HG03196 (cell line): ENCODE measurements around the gene COL8A1.
"Not testable (repeated sequence)": the region's sequence is repeated elsewhere in the genome, so short reads cannot be mapped to it uniquely, and the experiment has no call there.

ENCODE experiments used
- ATAC-seq: cut with Tn5 transposase; IDR thresholded peaks from one replicate; pipeline ENCODE4 v1.9.1; 2021; ENCODE audit not compliant: unreplicated experiment

The COL8A1 gene

DNA sequence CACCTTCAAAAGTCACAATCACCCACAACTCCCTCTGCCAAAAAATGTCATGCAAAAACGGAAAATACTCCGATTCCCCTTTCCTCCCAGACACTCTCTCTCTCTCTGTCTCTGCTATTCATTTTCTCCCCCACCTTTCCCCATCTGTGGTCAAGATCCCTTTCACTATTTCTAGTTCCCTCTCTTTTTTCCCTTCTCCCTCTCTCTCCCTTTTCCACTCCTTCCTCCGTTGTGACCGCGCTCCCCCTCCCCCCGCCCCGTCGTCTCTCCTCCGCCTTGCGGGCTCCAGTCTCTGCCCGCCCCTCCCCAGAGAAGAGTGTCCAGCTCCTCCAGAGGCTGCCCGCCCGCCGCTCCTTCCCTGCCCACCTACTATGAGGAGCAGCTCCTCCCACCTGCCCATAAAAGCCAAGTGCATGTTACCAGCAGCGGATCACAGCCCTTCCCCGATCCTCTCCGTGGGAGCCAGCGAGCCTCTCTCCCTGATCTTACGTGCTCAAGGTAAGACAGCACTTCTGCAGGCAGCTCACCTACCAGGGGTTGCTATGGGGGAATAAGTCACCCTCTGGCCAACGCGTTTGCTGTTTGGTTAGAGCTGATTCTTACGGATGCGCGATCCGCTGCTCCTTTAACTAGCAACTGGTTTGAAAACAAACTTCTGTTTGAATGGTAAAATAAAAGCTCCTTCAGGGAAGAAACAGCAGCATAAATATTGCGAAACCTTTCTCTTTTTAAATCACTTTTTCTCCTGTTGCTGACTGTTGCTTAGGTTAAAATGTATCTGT, at the start of gene COL8A1:
Gene COL8A1, plus strand, starts transcription at position 428 of the 782 bp plus-strand sequence. CDS start 152,089 bp downstream, outside the sequence.
- ATAC-seq, result no peak

DNA sequence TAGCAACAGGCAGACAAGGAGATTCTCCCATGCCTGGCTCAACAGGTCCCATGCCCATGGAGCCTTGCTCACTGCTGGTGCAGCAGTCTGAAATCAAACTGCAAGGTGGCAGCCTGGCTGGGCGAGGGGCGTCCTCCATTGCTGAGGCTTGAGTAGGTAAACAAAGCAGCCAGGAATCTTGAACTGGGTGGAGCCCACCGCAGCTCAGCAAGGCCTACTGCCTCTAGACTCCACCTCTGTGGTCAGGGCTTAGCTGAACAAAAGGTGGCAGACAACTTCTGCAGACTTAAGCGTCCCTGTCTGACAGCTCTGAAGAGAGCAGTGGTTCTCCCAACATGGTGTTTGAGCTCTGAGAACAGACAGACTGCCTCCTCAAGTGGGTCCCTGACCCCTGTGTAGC, 49.2 kb upstream of the COL8A1 start:
- ATAC-seq, result not testable (repeated sequence)

DNA sequence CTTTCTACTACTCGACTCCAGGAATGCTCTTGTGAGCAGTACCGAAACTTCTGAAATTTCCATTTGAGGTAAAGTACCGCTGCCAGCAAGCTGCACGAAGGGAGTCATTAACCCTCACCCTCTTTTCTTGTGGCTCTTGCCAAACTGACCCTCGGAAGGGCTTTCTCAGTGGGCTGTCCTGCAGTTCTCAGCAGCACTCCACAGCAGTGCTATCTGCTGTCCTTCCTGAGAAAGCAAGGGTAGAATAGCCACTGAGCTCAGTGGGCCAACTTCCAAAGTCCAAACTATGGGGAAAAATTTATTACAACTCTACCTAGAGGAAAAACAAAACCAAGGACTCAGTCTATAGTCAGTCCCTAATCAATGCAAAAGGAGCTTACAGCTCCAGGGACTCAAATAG, 38.5 kb upstream of the COL8A1 start:
- ATAC-seq, result no peak

DNA sequence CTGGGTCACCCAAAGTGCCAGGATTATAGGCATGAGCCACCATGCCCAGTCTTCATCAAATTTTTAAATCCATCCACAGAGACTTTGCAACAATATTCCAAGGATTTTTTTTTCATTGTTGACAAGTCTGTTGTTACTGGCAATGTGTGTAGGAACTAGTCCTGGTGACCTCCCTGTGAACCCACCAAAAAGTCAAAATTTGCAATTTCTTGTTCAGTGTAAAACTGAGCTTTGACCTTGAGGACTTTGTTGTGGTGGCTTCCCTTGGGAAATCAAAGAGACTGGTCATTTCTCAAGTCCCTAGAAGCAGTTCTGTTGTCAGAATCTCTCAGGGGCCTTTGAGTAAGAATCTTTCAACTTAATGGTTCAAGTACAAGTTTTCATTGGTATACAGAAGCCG, 36.9 kb upstream of the COL8A1 start:
- ATAC-seq, result no peak

DNA sequence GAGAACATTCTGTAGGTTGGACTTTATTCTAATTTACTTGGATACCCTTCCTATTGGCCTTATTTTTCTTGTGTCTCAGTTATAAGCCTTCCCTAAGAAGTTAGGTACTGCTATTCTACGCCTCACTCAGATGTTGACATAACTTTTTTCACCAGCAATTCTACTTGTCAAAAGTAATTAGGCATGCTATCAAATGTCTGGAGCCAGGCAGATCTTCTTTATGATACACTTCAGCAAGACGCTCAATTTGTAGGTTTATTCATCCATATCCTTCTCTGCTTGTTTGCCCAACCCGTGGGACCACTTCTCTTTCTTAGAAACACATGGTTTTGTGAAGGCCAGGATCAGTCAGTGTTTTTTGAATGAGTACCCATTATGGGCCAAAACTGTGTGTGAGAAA, 36.2 kb upstream of the COL8A1 start:
- no peak for ATAC-seq

DNA sequence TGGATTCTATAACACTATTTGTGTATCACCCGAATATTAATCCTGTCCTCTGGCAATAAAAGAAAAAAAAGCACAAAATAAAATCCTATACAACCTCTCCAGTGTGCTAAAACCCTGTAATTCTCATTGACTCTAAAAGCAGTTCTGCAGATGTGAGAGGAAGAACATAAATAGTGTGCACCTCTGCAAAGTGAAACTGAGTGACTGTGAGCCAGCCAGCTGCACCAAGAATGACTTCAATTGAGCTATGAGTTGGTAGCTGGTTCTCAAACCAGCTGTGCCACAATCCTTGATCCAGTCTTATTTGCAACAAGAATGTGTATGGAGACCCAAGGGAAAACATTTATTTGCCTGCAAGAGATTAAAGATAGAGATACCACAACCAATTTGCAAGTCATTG, 31.2 kb upstream of the COL8A1 start:
- ATAC-seq, result no peak

DNA sequence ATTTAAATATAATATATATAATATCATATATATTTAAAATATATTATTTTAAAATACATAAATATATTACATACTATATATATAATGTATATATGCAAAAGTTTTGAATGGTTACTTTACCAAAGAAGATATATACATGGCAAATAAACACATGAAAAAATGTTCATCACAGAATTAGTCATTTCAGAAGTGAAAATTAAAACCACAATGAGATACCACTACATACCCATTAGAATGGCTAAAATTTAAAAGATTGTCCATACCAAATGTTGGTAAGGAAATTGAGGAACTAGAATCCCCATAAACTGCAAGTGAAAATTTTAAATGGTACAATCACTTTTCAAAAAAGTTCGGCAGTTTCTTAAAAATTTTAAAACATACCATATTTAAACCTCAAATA, 23.6 kb upstream of the COL8A1 start:
- no peak for ATAC-seq

DNA sequence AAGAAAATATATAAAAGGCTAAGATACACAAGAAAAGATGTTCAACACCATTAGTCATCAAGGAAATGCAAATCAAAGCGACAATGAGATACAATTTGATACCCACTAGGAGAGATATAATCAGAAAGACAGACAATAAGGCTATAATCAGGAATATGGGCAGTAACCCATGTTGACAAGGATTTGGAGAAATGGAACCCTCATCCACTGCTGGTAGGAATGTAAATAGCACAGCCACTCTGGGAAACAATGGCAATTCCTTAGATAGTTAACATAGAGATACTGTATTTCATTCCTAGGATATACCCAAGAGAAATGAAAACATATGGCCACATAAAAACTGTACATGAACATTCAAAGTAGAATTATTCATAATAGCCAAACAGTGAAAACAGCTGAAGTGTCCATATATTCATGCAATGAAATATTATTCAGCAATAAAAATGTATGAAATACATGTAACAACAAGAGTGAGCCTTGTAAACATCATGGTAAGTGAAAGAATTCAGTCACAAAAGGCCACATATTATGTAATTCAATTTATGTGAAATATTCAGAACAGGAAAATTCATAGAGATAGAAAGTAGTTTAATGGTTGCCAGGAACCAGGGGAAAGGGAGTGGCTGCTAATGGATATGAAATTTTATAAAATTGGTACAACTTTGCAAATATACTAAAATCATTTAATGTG, 18.2 kb upstream of the COL8A1 start:
- no peak for ATAC-seq

DNA sequence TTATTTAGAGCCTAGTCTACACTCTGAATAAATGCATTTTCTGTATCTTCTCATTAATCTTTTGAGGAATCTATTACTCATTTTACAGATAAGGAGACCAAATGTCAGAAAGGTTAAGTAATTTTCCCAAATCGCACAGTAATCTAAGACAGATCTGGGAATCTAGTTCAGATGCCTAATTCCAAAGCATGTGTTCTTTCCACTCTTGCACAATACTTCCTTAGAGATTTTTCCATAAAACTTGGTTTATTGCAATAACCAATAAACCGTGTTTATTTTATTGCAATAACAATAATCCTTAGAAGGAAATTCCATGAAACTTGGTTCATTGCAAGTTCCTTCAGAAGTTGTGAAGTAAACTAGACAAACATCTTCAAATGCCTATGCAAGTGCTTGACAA, 17.4 kb upstream of the COL8A1 start:
- no peak for ATAC-seq

DNA sequence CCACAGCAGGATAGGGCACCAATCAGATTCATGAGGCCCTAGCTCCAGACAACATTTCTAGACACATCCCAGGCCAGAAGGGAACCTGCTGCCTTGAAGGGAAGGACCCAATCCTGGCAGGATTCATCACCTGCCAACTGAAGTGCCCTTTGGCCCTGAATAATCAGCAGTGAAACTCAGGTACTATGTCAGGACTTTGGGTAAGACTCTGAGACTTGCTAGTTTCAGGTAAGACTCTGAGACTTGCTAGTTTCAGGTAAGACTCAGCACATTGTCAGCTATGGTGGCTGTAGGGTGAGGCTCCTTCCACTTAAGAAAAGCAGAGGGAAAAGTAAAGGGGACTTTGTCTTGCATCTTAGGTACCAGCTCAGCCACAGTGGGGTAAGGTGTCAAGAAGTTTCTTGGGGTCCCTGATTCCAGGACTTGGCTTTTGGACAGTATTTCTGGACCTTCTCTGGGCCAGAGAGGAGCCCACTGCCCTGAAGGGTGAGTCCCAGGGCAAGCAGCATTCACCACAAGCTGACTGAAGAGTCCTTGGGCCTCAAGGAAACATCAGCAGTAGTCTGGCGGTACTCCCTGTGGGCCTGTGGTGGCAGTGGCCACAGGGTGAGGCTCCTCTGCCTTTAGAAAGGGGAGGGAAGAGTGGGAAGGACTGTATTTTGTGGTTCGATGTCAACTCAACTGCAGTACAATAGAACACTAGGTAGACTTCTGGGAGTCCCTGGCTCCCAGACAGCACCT, 13.7 kb upstream of the COL8A1 start:
- ATAC-seq, result peak; percentile 50

DNA sequence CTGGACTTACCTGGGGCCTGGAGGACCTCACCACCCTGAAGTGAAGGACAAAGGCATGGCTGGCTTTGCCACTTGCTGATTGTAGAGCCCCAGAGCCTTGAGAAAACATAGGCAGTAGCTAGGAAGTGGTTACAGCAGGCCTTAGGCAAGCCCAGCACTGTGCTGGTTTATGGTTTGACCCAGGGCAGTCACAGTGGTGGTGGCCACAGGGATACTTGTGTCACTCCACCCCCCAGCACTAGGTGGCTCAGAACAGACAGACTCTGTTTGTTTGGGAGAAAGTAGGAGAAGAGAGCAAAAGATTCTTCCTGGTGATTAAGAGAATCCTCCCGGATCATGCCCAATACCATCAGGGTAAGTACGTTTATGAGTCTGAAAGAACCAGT, 13.2 kb upstream of the COL8A1 start:
- no peak for ATAC-seq

DNA sequence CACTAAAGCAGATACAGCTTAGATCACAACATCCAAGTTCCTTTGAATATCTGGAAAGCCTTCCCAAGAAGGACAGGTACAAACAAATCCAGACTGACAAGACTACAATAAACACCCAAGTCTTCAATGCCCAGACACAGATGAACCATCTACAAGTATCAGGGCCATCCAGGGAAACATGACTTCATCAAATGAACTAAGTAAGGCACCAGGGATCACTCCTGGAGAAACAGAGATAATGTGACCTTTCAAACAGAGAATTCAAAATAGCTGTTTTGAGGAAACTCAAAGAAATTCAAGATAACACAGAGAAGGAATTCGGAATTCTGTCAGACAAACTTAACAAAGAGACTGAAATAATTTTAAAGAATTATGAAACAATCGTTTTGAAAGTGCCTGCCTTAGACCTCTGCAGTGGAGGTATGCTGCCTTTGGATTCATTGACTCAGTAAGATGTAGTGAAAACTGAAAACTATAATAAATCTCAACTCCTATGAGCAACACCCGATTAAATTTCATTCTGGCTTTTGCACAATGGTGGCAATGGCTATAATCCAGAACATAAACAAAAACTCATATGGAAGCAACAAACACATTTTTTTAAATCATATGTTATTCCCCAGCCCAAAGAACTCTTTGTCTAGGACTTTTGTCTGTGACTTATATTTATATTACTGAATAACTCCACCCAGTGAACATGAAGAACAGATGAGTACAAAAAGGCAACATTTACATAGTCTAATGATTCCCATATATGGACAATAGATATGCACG, 12.6 kb upstream of the COL8A1 start:
- ATAC-seq, result no peak

DNA sequence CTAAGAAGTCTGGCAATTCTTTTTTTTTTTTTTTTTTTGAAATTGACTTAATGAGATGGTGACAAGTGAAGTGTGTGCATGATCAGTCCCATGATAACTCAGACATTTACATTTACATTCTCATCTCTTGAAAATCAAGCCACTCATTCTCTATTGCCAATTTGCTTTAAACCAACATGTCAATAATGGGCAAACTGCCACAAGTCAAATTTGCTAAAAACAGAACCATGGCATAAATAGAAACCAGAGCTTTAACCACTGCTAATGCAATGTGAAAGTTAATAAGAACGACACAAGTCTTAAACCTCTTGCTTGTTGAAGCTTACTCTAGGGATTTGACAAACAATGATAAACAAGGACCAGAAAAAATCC, 12.0 kb upstream of the COL8A1 start:
- ATAC-seq, result peak; percentile 53

DNA sequence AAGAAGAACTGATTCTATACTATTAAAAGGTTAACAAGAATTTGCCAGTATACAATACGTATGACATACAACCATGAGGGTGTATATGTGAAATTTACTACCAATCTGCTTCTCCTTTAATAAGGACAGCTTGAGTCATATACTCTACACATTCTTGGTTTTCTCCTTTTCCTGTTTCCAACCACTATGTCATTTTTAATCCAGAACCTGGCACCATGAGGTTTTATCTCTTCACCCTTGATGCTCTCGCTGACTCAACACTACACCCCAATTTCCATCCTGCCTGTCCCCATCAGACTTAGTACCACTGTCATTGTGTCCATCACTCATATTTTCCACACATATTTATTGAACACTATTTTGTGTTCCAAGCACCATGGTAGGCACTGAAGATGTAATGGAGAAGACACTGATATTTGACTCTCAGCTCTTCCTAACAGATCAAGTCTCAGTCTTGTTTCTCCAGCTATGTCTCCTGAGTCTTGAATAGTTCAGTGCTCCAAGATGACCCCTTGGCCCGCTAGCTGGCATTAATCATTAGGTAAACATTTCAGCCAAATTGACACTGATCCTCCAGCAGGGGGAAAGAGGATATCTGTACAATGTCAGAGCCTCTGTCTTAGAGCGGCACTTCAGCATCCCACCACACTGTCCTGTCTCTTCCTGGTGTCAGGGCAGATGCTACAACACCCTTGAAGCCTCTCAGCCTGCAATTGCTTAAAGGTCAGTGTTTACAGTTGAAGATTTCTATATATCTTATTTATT, 11.2 kb upstream of the COL8A1 start:
- ATAC-seq, result no peak

DNA sequence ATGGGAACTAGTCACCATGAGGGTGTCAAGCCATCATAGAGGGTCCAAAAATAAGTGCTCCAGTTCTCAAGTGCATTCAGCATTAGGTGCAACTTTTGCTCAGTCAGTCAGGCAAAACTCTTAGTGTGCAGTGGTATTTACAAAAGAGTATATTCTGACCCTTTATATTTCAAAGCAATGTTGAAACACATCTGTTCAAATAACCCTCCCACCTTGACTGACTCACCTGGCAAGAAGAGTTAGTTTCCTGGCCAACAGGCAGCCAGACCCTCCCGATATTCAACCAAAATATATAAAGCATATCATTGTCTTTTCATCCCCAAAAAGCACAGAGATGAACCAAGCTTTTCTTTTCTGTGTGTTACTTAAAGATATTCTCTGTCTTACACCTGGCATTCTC, 7.6 kb upstream of the COL8A1 start:
- no peak for ATAC-seq

DNA sequence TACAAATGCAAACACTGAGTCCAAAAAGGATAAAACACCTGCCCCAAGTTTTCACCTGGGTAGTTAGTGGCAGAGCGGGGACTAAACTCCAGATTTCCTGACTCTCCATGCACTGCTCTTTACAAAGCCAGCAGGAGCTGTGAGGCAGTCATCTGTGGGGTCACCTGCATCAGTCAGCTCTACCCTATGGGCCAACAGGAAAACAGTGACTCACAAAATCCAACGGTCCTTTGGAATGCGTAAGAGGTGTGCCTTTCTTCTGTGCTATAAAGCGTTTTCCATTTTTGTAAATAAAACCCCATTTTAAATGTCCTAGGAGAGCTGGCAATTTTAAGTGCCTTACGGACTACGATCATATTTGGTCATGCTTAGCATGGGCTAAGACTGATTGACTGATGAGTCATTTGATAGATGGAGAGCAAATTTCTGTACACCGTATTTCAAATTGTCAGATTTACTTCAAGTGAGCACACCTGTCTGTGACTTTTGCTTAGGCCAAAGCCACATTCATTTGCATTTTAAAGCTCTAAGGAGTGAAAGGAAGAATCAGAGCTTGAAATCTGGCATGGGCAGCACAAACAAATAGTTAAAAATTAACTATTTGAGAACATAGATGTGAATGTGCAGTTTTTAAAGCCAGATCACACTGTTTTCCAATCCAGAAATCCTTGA, 4.4 kb upstream of the COL8A1 start:
- peak; percentile 44 for ATAC-seq

DNA sequence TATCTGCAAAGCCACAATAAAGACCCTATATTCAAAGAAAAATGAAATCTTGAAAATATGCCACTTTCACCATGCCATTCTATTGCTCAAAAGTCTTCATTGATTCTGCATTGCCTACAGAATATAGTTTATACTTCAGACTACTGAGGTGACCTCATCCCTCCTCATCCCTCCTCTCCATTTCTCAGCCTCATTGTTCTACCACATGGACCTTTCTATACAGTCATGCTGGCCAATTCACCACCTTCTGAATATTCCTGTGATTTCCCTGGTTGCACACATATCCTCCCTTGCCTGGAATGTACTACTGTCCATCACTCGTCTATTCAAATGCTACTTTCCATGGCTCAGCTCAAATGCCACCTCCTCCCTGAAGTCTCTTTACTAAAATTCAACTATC, 3.5 kb upstream of the COL8A1 start:
- ATAC-seq, result no peak

DNA sequence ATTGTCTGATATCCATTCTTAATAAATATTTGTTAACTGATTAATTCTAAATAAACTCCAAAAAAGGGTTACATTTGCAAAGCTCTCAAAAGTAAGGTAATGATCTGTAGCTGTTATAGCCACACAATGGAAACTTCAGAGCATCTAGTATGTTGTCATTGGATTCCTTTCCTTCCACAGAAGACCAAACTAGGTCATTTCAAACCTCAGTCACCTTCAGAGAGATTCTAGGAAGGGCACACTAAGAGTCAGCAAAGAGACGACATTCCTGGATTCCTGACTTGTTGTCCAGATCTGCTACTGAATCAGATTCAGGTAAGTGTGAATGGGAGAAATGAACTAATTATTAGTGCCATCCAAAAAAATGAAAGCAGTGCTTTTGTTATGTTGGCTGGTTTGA, 3.0 kb upstream of the COL8A1 start:
- ATAC-seq, result no peak

DNA sequence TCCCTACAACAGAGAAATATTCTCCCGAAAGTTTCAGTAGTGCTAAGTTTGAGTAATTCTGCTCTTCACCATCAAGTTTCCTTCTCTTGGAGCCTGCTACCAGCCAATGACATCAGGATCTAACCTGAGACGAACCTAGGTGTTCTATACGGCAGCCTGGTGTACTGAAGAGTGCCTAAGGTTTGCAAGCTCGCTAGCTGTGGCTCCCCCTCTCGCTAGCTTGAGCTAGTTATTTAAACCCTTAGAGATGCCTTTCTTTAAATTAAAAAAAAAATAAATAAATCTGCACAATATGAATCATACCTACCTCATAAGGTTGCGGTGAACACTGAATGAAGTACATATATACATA, 1.4 kb upstream of the COL8A1 start:
- no peak for ATAC-seq
